IPS DF 6.9 (cell line): ENCODE data around the gene ATP13A5.

Source experiments
- DNase-seq: peaks from one replicate; pipeline ENCODE4 v3.0.0-alpha.2; 2013; ENCODE audit warnings: low read depth, low spot score
- H3K27ac ChIP-seq: one replicate; pipeline ENCODE4 v1.5.1; 2013; ENCODE audit warnings: low read length, control low read depth
- H3K27me3 ChIP-seq: 2 replicates; pipeline ENCODE4 v1.6.1; 2013; ENCODE audit warnings: mild to moderate bottlenecking, low read length; ENCODE audit not compliant: control insufficient read depth, insufficient read depth
- H3K36me3 ChIP-seq: 2 replicates; pipeline ENCODE4 v1.6.1; 2013; ENCODE audit warnings: low read length; ENCODE audit not compliant: control insufficient read depth, insufficient read depth
- H3K4me1 ChIP-seq: 2 replicates; pipeline ENCODE4 v1.6.1; 2013; ENCODE audit warnings: low read length; ENCODE audit not compliant: control insufficient read depth, insufficient read depth
- H3K4me3 ChIP-seq: 2 replicates; pipeline ENCODE4 v1.5.1; 2013; ENCODE audit warnings: mild to moderate bottlenecking, low read length
- H3K9me3 ChIP-seq: 2 replicates; pipeline ENCODE4 v1.6.1; 2013; ENCODE audit warnings: low read length, inconsistent platforms; ENCODE audit not compliant: control insufficient read depth, insufficient read depth
- WGBS: extraction: QIAGEN DNeasy Blood & Tissue Kit; methylation state at CpG from one replicate; pipeline ENCODE4 v1.1.7; 2013; ENCODE audit warnings: mixed read lengths, missing lambda C conversion rate; ENCODE audit not compliant: insufficient read length, insufficient coverage; 5-methylcytosine and 5-hydroxymethylcytosine counted together

ATP13A5 gene

GRCh38 chr3:193269343-193270028 is 109.1 kb downstream of the ATP13A5 start:
- Histone ChIP-seq H3K4me3 (no peak overlapping the region), H3K36me3 (no peaks in the 10 kb centered on the region), H3K27me3 (no peaks in the 10 kb centered on the region), H3K9me3 (no peaks in the 10 kb centered on the region), H3K27ac (no peak overlapping the region), H3K4me1 (no peaks in the 10 kb centered on the region)
- WGBS = no CpG with 5 or more reads among the region's 3 CpGs
- DNase-seq = no peak

- no CpG with 5 or more reads among the region's 5 CpGs for WGBS
These were observed 115.8 kb downstream of the ATP13A5 start for GRCh38 chr3:193262707-193263106.

GRCh38 chr3:193261970-193262369 is 116.6 kb downstream of the ATP13A5 start:
- Histone ChIP-seq H3K27ac (no peak overlapping the region), H3K4me3 (no peak overlapping the region), H3K4me1 (no peaks in the 10 kb centered on the region), H3K9me3 (no peaks in the 10 kb centered on the region), H3K27me3 (no peaks in the 10 kb centered on the region), H3K36me3 (no peaks in the 10 kb centered on the region)
- no CpG with 5 or more reads among the region's 1 CpG for WGBS
- no peak for DNase-seq

More at GRCh38 chr3:193262707-193263106, 115.8 kb downstream of the ATP13A5 start:
- no peak overlapping the region for H3K27ac ChIP-seq
- DNase-seq = no peak
- no peaks in the 10 kb centered on the region for H3K9me3 ChIP-seq
- H3K4me1 ChIP-seq = no peaks in the 10 kb centered on the region
- no peak overlapping the region for H3K4me3 ChIP-seq
- H3K27me3 ChIP-seq = no peaks in the 10 kb centered on the region
- no peaks in the 10 kb centered on the region for H3K36me3 ChIP-seq

GRCh38 chr3:193253986-193254660 is 124.4 kb downstream of the ATP13A5 start:
- WGBS = no CpG with 5 or more reads among the region's 3 CpGs
- no peaks in the 10 kb centered on the region for H3K27me3 ChIP-seq
- no peaks in the 10 kb centered on the region for H3K9me3 ChIP-seq
- no peaks in the 10 kb centered on the region for H3K4me1 ChIP-seq
- H3K36me3 ChIP-seq = no peaks in the 10 kb centered on the region
- no peak overlapping the region for H3K27ac ChIP-seq
- DNase-seq = no peak
- no peak overlapping the region for H3K4me3 ChIP-seq

- no CpG with 5 or more reads among the region's 4 CpGs for WGBS
- no peaks in the 10 kb centered on the region; the same call in 1 of the 2 replicates for H3K9me3 ChIP-seq
- no peaks in the 10 kb centered on the region for H3K4me1 ChIP-seq
- H3K27me3 ChIP-seq = no peaks in the 10 kb centered on the region
- DNase-seq = no peak
- H3K4me3 ChIP-seq = no peak overlapping the region
- H3K36me3 ChIP-seq = no peaks in the 10 kb centered on the region
- no peak overlapping the region for H3K27ac ChIP-seq
These were observed 128.1 kb downstream of the ATP13A5 start for GRCh38 chr3:193250492-193250891.

- no peak for DNase-seq
These were observed 129.6 kb downstream of the ATP13A5 start for GRCh38 chr3:193248848-193249468.

GRCh38 chr3:193243571-193243970 is 135.0 kb downstream of the ATP13A5 start:
- no peaks in the 10 kb centered on the region; the same call in 1 of the 2 replicates for H3K9me3 ChIP-seq
- no peaks in the 10 kb centered on the region for H3K36me3 ChIP-seq
- H3K4me1 ChIP-seq = peaks cover 2% of the 10 kb centered on the region; the same call in 1 of the 2 replicates
- no peaks in the 10 kb centered on the region; the same call in 1 of the 2 replicates for H3K27me3 ChIP-seq
- H3K4me3 ChIP-seq = no peak overlapping the region
- no peak overlapping the region for H3K27ac ChIP-seq
- DNase-seq = no peak
- no CpG with 5 or more reads among the region's 3 CpGs for WGBS

More at GRCh38 chr3:193248848-193249468, 129.6 kb downstream of the ATP13A5 start:
- Histone ChIP-seq H3K4me1 (no peaks in the 10 kb centered on the region), H3K27ac (no peak overlapping the region), H3K9me3 (no peaks in the 10 kb centered on the region; the same call in 1 of the 2 replicates), H3K27me3 (no peaks in the 10 kb centered on the region), H3K36me3 (no peaks in the 10 kb centered on the region), H3K4me3 (no peak overlapping the region)
- WGBS = no CpG with 5 or more reads among the region's 2 CpGs

GRCh38 chr3:193241716-193242115 is 136.8 kb downstream of the ATP13A5 start:
- no peaks in the 10 kb centered on the region for H3K36me3 ChIP-seq
- H3K9me3 ChIP-seq = no peaks in the 10 kb centered on the region; the same call in 1 of the 2 replicates
- H3K27me3 ChIP-seq = no peaks in the 10 kb centered on the region; the same call in 1 of the 2 replicates
- peaks cover 2% of the 10 kb centered on the region; the same call in 1 of the 2 replicates for H3K4me1 ChIP-seq
- 100% methylated on average over 3 of the region's 11 CpGs for WGBS
- DNase-seq = no peak
- H3K4me3 ChIP-seq = peak overlapping the region; percentile 4; the same call in 1 of the 2 replicates
- H3K27ac ChIP-seq = no peak overlapping the region

GRCh38 chr3:193240850-193241706 is 137.5 kb downstream of the ATP13A5 start, which contains the start of gene PLAAT1:
Gene PLAAT1, plus strand, starts transcription at chr3:193241222. Its CDS starts 14,429 bp downstream, at chr3:193255651.
- H3K27ac ChIP-seq = no peak within 1 kb of the TSS
- H3K27me3 ChIP-seq = no peaks in the 10 kb centered on the region; the same call in 1 of the 2 replicates
- no peaks in the 10 kb centered on the region for H3K9me3 ChIP-seq
- H3K4me1 ChIP-seq = peaks cover 2% of the 10 kb centered on the region; the same call in 1 of the 2 replicates
- WGBS = no CpG with 5 or more reads among the region's 93 CpGs
- no peak for DNase-seq
- H3K36me3 ChIP-seq = no peaks in the 10 kb centered on the region
- peak within 1 kb of the TSS; percentile 27; the same call in 1 of the 2 replicates for H3K4me3 ChIP-seq
